Breast epithelium (tissue), 4 donors: ENCODE measurements around the gene PFN3. TPM values are rescaled to one million over a fixed set of nuclear protein-coding genes. Genes with fewer than 3 reads are reported as not detected.
A peak's percentile ranks its signal among the peaks of the same experiment; 100 is the strongest.

Source experiments
- DNase-seq, 2 donors: peaks; one replicate each; pipeline ENCODE4 v3.0.0-alpha.2; 2019; ENCODE audit warnings: low spot score in 2 of 2
- H3K27ac ChIP-seq, 2 donors: fragments of 200-600 bp; sonication (generic) in 1 of 2; one replicate each; pipeline ENCODE4 v1.5.1; 2016 to 2019; ENCODE audit warnings: mild to moderate bottlenecking in 1 of 2
- H3K27me3 ChIP-seq, 2 donors: fragments of 200-600 bp; sonication (generic) in 1 of 2; one replicate each; pipeline versions ENCODE4 v1.5.1 to v1.6.0; 2017 to 2019; ENCODE audit warnings: control low read depth in 1 of 2, mild to moderate bottlenecking in 1 of 2
- H3K36me3 ChIP-seq: fragments of 200-600 bp; one replicate; pipeline ENCODE4 v1.5.1; 2019
- H3K4me1 ChIP-seq, 2 donors: fragments of 200-600 bp; sonication (generic); one replicate each; pipeline ENCODE4 v1.5.1; 2016 to 2019; ENCODE audit warnings: control low read depth in 1 of 2
- H3K4me3 ChIP-seq, 3 donors: fragments of 200-600 bp; sonication (generic); 1 replicate in 2 of 3; 2 replicates in 1 of 3; pipeline ENCODE4 v1.5.1; 2016 to 2019; ENCODE audit warnings: mild to moderate bottlenecking in 3 of 3, moderate library complexity in 2 of 3
- H3K9me3 ChIP-seq, 2 donors: fragments of 200-600 bp; sonication (generic) in 1 of 2; one replicate each; pipeline ENCODE4 v1.5.1; 2016 to 2019; ENCODE audit warnings: control low read depth in 1 of 2
- POLR2A ChIP-seq: fragments of 450-650 bp; IDR thresholded peaks from one replicate; pipeline ENCODE4 v1.6.1; 2016; ENCODE audit warnings: antibody characterized with exemption, mild to moderate bottlenecking, moderate library complexity
- POLR2AphosphoS5 ChIP-seq, 3 donors: sonication (generic); formaldehyde crosslinking; IDR thresholded peaks; one replicate each; pipeline ENCODE4 v1.6.1; 2017; ENCODE audit warnings: antibody characterized with exemption in 3 of 3
- intact Hi-C: fragments of 100-400 bp; cut with DNase I; formaldehyde crosslinking; loops from one replicate; pipeline ENCODE4 v1.15.1; 2023; ENCODE audit warnings: low total_unique reads
- total RNA-seq, 3 donors: library from RNA; depleted of rRNA; stranded (reverse); fragments of >200 nt; gene quantifications; one replicate each; pipeline ENCODE4 v1.1.0, GENCODE V29; 2016
- TF ChIP-seq, protein P1 (sequence below), 3 donors: fragments of 450-650 bp; IDR thresholded peaks; one replicate each; pipeline ENCODE4 v1.5.1; 2016 to 2017; ENCODE audit warnings: antibody characterized with exemption in 3 of 3, mild to moderate bottlenecking in 3 of 3, moderate library complexity in 3 of 3

The PFN3 gene
- total RNA-seq, 3 donors from 2014 or later: not detected

DNA sequence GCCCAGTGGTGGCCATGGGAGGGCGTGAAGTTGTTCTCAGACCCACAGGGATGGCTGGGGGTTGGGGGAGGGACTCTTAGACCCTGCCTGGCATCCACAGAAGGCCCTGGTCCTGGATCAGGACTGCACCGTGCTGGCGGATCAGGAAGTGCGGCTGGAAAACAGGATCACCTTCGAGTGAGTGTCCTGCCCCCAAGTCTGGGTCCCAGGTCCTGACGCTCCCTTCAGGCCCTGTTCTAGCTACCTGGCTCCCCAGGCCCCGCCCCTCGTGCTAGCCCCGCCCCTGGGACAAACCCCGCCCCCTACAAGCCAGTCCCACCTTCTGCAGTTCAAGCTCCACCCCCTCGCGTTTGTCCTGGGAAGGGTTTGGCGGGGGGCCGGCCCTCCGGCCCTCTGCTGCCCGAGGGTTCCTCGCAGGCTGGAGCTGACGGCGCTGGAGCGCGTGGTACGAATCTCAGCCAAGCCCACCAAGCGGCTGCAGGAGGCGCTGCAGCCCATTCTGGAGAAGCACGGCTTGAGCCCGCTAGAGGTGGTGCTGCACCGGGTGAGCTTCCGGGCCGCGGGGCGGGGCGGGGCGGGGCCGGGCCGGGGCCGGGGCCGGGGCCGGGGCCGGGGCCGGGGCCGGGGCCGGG lies 29.9 kb downstream of the PFN3 start:
- Histone ChIP-seq H3K4me1 (no peaks in the 10 kb centered on the region), H3K27ac (peak overlapping the region in 1 of 2 donors; percentile 35)
- peak; percentile 48 to 73 for DNase-seq

DNA sequence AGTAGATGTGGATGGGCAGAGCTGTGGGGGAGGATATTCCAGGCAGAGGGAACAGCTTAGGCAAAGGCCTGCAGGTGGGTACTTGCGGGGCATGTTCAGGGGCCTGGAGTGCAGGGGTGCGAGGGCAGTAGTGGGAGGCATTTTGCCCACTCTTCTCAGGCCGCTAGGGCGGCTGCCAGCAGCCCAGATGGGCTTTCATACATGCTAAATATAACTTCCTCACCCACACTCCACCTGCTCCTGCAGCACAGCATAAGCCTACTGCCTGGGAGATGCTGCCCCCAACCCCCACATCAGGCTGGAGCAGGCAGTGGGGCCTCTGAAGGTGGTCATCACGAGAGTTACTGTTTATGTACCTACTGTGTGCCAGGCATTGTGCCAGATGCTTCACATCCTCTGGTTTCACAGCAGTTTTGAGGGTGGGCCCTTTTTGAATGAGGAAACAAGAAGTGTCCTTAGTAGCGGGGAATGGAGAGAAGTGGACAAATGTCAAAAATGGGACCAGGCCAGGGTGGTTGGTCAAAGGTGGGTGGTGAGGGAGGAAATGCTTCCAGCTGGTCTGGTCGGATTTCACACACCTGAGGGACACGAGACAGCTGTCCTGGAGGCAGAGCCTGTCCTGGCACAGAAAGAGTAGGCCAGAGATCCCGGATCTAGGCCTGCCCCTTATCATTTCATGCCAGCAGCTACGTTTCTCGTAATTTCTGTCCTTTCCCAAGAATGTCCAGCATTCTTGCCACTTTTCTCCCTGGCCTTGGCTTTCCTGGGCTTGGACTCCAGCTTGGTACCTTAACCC lies 30.6 kb downstream of the PFN3 start:
- H3K27ac ChIP-seq: peak overlapping the region in 1 of 2 donors; percentile 35
- TF ChIP-seq, protein P1, sequence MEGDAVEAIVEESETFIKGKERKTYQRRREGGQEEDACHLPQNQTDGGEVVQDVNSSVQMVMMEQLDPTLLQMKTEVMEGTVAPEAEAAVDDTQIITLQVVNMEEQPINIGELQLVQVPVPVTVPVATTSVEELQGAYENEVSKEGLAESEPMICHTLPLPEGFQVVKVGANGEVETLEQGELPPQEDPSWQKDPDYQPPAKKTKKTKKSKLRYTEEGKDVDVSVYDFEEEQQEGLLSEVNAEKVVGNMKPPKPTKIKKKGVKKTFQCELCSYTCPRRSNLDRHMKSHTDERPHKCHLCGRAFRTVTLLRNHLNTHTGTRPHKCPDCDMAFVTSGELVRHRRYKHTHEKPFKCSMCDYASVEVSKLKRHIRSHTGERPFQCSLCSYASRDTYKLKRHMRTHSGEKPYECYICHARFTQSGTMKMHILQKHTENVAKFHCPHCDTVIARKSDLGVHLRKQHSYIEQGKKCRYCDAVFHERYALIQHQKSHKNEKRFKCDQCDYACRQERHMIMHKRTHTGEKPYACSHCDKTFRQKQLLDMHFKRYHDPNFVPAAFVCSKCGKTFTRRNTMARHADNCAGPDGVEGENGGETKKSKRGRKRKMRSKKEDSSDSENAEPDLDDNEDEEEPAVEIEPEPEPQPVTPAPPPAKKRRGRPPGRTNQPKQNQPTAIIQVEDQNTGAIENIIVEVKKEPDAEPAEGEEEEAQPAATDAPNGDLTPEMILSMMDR (IDR thresholded peaks at IDR 0.05): no peak
- TF ChIP-seq POLR2AphosphoS5 (IDR thresholded peaks at IDR 0.05): no peak
- no peak for TF ChIP-seq POLR2A
- intact Hi-C loops: loop anchor here (10.0 kb wide), 1 partner anchor 55 kb away; the partner anchor contains the start of gene MXD3
- no peak for DNase-seq
- no peaks in the 10 kb centered on the region for H3K4me1 ChIP-seq
- H3K36me3 ChIP-seq: no peaks in the 10 kb centered on the region
- no peaks in the 10 kb centered on the region for H3K9me3 ChIP-seq
- H3K27me3 ChIP-seq: no peaks in the 10 kb centered on the region
- H3K4me3 ChIP-seq: no peak overlapping the region

More for the DNA sequence above, 29.9 kb downstream of the PFN3 start:
- intact Hi-C loops: no loop called here
- H3K4me3 ChIP-seq: peak overlapping the region; percentile 23 to 59 (median 49)
- H3K27me3 ChIP-seq: no peaks in the 10 kb centered on the region
- H3K36me3 ChIP-seq: no peaks in the 10 kb centered on the region
- no peak for TF ChIP-seq POLR2AphosphoS5 (IDR thresholded peaks at IDR 0.05)
- TF ChIP-seq, protein P1 (IDR thresholded peaks at IDR 0.05): peak in 2 of 3 donors; percentile 23 to 56
- no peaks in the 10 kb centered on the region for H3K9me3 ChIP-seq

DNA sequence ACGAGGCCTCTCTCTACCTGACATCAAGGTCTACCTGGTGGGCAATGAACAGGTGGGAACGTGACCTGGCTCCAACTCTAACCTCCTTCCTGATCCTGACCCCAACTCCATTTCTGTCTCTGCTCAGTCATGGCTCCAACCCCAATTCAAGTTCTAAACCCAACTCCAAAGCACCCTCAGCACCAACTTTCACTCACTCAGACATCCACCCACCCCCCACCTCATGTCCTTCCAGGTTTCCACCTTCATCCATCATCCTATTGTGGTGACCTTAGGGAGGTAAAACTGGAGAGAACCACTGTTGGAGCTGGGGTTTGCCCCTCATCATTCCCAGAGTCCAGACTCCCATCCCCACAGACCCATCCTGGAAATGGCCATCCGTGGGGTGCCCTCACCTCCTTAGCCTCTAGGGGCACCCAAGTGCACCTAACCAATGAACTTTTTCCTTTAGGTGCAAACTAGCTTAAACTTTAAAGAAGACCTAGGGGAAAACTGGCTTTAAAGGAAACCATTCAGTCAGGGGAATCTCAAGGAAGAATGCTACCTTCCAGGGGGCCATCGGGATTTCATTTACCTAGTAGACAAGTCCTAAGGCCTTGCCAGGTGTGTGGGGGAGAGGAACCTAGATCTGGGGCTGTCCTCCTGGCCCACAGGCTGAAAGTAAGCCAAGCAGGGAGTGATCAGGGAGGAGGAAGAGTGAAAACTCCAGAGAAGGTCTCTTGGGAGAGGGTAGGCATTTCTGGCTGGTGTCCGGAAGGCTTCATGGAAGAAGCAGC lies 31.4 kb downstream of the PFN3 start:
- intact Hi-C loops: loop anchor here (10.0 kb wide), 1 partner anchor 54 kb away; the partner anchor contains the start of gene MXD3
- H3K27me3 ChIP-seq: no peaks in the 10 kb centered on the region
- H3K9me3 ChIP-seq: no peaks in the 10 kb centered on the region
- TF ChIP-seq POLR2AphosphoS5 (IDR thresholded peaks at IDR 0.05) (no peak), POLR2A (no peak)
- TF ChIP-seq, protein P1 (IDR thresholded peaks at IDR 0.05): peak; percentile 42 to 51 (median 44)
- no peaks in the 10 kb centered on the region for H3K36me3 ChIP-seq
- H3K4me3 ChIP-seq: no peak overlapping the region
- H3K4me1 ChIP-seq: no peaks in the 10 kb centered on the region
- no peak overlapping the region for H3K27ac ChIP-seq
- DNase-seq: no peak

DNA sequence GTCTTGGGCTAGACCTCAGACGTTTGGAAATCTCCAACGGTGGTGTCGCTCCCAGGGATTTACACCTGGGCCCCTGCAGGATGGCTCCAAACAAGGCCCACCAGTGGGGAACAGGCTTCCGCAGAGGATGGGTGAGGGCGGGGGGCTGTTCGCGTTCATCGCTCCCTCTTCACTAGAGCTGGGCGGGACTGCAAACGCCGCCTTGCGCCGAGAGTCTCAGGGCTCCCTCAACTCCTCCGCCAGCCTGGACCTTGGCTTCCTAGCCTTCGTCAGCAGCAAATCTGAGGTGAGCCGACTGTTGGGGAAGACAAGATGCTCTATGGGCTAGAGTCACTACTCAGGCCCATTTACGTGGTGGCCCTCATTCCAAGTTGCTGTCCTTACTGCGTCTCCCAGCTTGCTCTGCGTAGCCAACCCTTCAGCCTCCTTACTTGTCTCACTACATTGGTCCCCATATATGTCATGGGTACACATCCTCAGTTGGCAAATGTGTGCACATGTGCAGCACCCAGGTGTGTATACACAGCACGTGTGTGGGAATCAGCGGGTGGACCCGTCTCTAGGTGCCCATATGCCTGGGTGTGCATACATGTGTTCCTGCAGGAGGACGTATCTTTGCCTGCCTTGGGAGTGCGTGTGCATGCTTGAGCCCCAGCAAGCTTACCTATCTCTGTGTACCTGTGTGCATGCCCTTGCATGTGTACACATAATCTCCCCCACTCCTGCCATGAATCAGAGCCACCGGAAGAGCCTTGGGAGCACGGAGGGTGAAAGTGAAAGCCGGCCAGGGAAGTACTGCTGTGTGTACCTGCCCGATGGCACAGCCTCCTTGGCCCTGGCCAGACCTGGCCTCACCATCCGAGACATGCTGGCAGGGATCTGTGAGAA lies 32.2 kb downstream of the PFN3 start:
- no peak for DNase-seq
- Histone ChIP-seq H3K4me3 (peak overlapping the region in 1 of 3 donors; percentile 74), H3K4me1 (peaks cover 0 to 5% of the 10 kb centered on the region in 2 donors), H3K27me3 (no peaks in the 10 kb centered on the region), H3K36me3 (no peaks in the 10 kb centered on the region), H3K9me3 (no peaks in the 10 kb centered on the region), H3K27ac (no peak overlapping the region)
- intact Hi-C loops: loop anchor here (10.0 kb wide), 1 partner anchor 53 kb away; the partner anchor contains the start of gene MXD3
- no peak for TF ChIP-seq POLR2A
- TF ChIP-seq, protein P1 (IDR thresholded peaks at IDR 0.05): no peak
- no peak for TF ChIP-seq POLR2AphosphoS5 (IDR thresholded peaks at IDR 0.05)
